Spleen (tissue), 7 donors: ENCODE measurements around the gene RBSN.

Source experiments
- CTCF ChIP-seq, 11 experiments: fragments of 200-600 bp in 7 of 11; fragments of 450-650 bp in 4 of 11; sonication (generic) in 4 of 11; IDR thresholded peaks in 8 of 11; conservative IDR thresholded peaks in 3 of 11; 1 replicate in 7 of 11; 2 replicates in 4 of 11; pipeline versions ENCODE4 v1.4.0 to v1.8.0; 2016 to 2021; ENCODE audit warnings: antibody characterized with exemption in 11 of 11, inconsistent platforms in 4 of 11, mild to moderate bottlenecking in 1 of 11
- POLR2A ChIP-seq, 3 donors: fragments of 450-650 bp; IDR thresholded peaks; one replicate each; pipeline ENCODE4 v1.5.1; 2017; ENCODE audit warnings: antibody characterized with exemption in 3 of 3, mild to moderate bottlenecking in 1 of 3
- POLR2AphosphoS5 ChIP-seq, 3 donors: sonication (generic); formaldehyde crosslinking; IDR thresholded peaks; one replicate each; pipeline ENCODE4 v1.5.1; 2017; ENCODE audit warnings: antibody characterized with exemption in 3 of 3
- donor health status: DM: no; HTN: no; CAD: no; lungs with moderate emphysema.
- donor health status: DM: no; HTN: no; CAD: no.
- donor health status: DM: no; HTN: no; CAD: no.

DNA sequence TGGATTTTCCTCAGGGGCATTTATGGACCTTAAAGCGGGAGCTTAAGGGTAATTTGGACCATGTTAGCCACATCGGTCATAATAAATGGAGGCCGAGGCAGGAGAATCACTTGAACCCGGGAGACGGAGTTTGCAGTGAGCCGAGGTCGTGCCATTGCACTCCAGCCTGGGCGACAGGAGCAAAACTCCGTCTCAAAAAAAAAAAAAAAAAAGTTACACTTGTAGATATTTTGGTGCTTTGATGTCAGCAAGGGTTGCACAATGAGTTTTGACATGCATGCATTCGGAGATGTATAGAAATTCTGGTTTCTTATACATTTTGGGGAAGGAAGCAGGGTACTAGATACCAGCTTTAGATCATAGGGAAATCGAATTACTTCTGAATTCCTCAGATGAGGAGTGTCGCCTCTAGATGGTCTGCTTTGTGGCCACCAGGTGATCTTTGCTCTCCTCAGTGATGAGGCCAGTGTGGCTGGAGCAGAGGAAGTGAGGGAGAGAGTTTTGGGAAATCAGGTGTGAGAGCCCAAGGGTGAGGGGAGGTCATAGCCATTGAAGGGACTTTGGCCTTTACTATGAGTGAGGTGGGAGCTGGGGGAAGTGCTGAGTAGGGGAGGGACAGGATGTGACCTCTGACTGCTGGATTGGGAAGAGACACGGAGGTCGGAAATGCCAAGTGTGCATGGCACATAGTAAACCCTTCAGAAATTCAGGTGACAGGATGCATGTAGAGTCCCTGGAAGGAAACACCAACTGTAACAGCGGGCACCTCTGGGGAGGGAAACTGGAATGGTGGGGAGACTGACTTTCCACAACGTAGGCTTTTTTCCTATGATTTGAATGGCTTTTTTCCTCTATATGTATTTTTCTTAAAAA is 8.4 kb upstream of the RBSN start:
- TF ChIP-seq CTCF (IDR thresholded peaks at IDR 0.05 in 8 of 11, conservative IDR thresholded peaks at IDR 0.05 in 3 of 11) (no peak), POLR2A (IDR thresholded peaks at IDR 0.05) (no peak), POLR2AphosphoS5 (IDR thresholded peaks at IDR 0.05) (no peak)
